ENCODE results near the gene RGP1. TPM values are rescaled to one million over a fixed set of nuclear protein-coding genes. Genes with fewer than 3 reads are reported as not detected.
A peak's percentile ranks its signal among the peaks of the same experiment; 100 is the strongest.

RGP1 gene
- total RNA-seq, 1 donor: 18.5 TPM

- Histone ChIP-seq H3K79me2 (ENCODE audit: insufficient read depth, low read length) (peaks cover 43% of the 10 kb centered on the region), H3K4me2 (ENCODE audit: insufficient read depth, low read length) (no peak overlapping the region), H3K4me3 (ENCODE audit: insufficient read depth, low read length) (no peak overlapping the region), H3K9me3 (ENCODE audit: low read depth, low read length) (no peaks in the 10 kb centered on the region), H3K27me3 (ENCODE audit: insufficient read depth, low read length) (no peaks in the 10 kb centered on the region), H3K27ac (ENCODE audit: low read depth, low read length) (no peak overlapping the region), H3K4me1 (ENCODE audit: insufficient read depth, low read length) (no peaks in the 10 kb centered on the region), H3K36me3 (ENCODE audit: insufficient read depth, low read length) (peaks cover 98% of the 10 kb centered on the region), H4K20me1 (ENCODE audit: insufficient read depth, low read length) (peaks cover 30% of the 10 kb centered on the region), H2AFZ (ENCODE audit: low read length) (no peak overlapping the region)
- DNase-seq (ENCODE audit: insufficient read length, low spot score, missing footprints): peak; percentile 30
- TF ChIP-seq CTCF (IDR thresholded peaks at IDR 0.05; ENCODE audit: extremely low read depth, low read depth, low read length): no peak
These were observed 36.2 kb upstream of the RGP1 start for GRCh38 chr9:35712762-35713400.

- H3K4me3 ChIP-seq (ENCODE audit: insufficient read depth, low read length): no peak overlapping the region
- no peak overlapping the region for H2AFZ ChIP-seq (ENCODE audit: low read length)
- H3K79me2 ChIP-seq (ENCODE audit: insufficient read depth, low read length): peaks cover 44% of the 10 kb centered on the region
- peaks cover 36% of the 10 kb centered on the region for H4K20me1 ChIP-seq (ENCODE audit: insufficient read depth, low read length)
- H3K27me3 ChIP-seq (ENCODE audit: insufficient read depth, low read length): no peaks in the 10 kb centered on the region
- no peaks in the 10 kb centered on the region for H3K9me3 ChIP-seq (ENCODE audit: low read depth, low read length)
- no peaks in the 10 kb centered on the region for H3K4me1 ChIP-seq (ENCODE audit: insufficient read depth, low read length)
- peaks cover 98% of the 10 kb centered on the region for H3K36me3 ChIP-seq (ENCODE audit: insufficient read depth, low read length)
- no peak overlapping the region for H3K27ac ChIP-seq (ENCODE audit: low read depth, low read length)
- DNase-seq (ENCODE audit: insufficient read length, low spot score, missing footprints): no peak
- no peak overlapping the region for H3K4me2 ChIP-seq (ENCODE audit: insufficient read depth, low read length)
- no peak for TF ChIP-seq CTCF (IDR thresholded peaks at IDR 0.05; ENCODE audit: extremely low read depth, low read depth, low read length)
These were observed 35.5 kb upstream of the RGP1 start for GRCh38 chr9:35713578-35713977.

DNA sequence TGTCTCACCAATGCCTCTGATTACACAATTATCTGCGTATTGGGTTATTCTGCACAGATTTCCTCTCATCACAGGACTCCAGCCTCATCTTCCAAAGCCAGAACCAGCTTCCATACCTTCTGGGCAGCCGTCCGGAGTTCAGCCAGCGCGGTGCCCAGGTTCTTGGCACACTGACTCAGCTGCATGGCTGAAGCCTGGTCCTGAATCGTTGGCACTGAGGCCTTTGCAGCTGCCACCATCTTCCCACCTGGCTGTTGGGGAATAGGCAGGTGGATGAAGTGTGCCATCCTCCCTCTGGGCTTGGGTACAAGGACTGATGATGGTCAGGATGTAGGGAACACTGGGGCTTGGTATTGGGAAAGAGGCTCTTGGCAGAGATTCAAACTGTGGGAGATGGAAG is 35.0 kb upstream of the RGP1 start:
- Histone ChIP-seq H3K4me3 (ENCODE audit: insufficient read depth, low read length) (no peak overlapping the region), H3K79me2 (ENCODE audit: insufficient read depth, low read length) (peaks cover 50% of the 10 kb centered on the region), H3K27ac (ENCODE audit: low read depth, low read length) (no peak overlapping the region), H3K9me3 (ENCODE audit: low read depth, low read length) (no peaks in the 10 kb centered on the region), H3K4me1 (ENCODE audit: insufficient read depth, low read length) (no peaks in the 10 kb centered on the region), H4K20me1 (ENCODE audit: insufficient read depth, low read length) (peaks cover 41% of the 10 kb centered on the region), H3K27me3 (ENCODE audit: insufficient read depth, low read length) (no peaks in the 10 kb centered on the region), H3K4me2 (ENCODE audit: insufficient read depth, low read length) (no peak overlapping the region), H2AFZ (ENCODE audit: low read length) (no peak overlapping the region), H3K36me3 (ENCODE audit: insufficient read depth, low read length) (peaks cover 98% of the 10 kb centered on the region)
- peak; percentile 8 for DNase-seq (ENCODE audit: insufficient read length, low spot score, missing footprints)
- TF ChIP-seq CTCF (IDR thresholded peaks at IDR 0.05; ENCODE audit: extremely low read depth, low read depth, low read length): no peak

- Histone ChIP-seq H3K4me2 (ENCODE audit: insufficient read depth, low read length) (no peak overlapping the region), H3K9me3 (ENCODE audit: low read depth, low read length) (no peaks in the 10 kb centered on the region), H3K27ac (ENCODE audit: low read depth, low read length) (no peak overlapping the region), H3K36me3 (ENCODE audit: insufficient read depth, low read length) (peaks cover 99% of the 10 kb centered on the region), H3K4me1 (ENCODE audit: insufficient read depth, low read length) (no peaks in the 10 kb centered on the region), H3K79me2 (ENCODE audit: insufficient read depth, low read length) (peaks cover 54% of the 10 kb centered on the region), H2AFZ (ENCODE audit: low read length) (no peak overlapping the region), H3K27me3 (ENCODE audit: insufficient read depth, low read length) (no peaks in the 10 kb centered on the region), H3K4me3 (ENCODE audit: insufficient read depth, low read length) (no peak overlapping the region), H4K20me1 (ENCODE audit: insufficient read depth, low read length) (peaks cover 46% of the 10 kb centered on the region)
- DNase-seq (ENCODE audit: insufficient read length, low spot score, missing footprints): peak; percentile 10
- TF ChIP-seq CTCF (IDR thresholded peaks at IDR 0.05; ENCODE audit: extremely low read depth, low read depth, low read length): no peak
These were observed 34.4 kb upstream of the RGP1 start for GRCh38 chr9:35714579-35715252.
